ENCODE measurements around the gene RNF26.

Gene RNF26

DNA sequence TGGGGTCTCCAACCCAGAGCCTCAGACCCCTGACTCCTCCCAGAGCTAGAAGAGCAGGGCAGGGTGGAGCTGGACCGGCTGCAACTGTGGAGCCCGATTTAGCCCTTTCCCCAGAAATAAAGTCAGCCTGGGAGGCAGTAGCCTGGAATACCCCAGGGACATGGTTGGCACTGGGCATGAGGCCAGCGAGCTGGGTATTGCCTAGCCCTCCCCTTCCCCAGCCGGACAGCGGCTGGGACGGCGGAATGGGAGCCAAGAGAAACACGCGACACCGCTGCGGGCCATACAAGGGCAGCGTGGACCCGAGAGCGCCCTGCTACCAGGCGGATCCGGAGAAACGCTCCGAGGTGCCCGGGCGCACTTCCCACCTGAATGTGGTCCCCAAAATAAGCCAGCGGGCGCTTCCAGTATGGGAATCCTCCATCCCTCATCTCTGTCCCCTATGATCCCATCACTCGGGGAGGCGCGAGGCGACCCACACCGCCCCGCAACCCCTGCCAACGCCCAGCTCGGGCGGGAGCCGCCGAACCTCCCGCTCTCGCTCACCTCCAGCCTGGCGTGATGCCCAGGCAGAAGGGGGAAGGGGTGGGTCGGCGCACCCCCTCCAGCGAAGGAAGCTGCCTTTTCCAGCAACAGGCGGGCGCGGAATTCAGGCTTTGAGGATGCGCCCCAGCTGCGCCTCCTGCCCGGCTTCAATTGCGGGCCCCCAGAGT is 18.2 kb upstream of the RNF26 start:
- no peak for DNase-seq (ENCODE audit: low read depth in 2 of 2)

DNA sequence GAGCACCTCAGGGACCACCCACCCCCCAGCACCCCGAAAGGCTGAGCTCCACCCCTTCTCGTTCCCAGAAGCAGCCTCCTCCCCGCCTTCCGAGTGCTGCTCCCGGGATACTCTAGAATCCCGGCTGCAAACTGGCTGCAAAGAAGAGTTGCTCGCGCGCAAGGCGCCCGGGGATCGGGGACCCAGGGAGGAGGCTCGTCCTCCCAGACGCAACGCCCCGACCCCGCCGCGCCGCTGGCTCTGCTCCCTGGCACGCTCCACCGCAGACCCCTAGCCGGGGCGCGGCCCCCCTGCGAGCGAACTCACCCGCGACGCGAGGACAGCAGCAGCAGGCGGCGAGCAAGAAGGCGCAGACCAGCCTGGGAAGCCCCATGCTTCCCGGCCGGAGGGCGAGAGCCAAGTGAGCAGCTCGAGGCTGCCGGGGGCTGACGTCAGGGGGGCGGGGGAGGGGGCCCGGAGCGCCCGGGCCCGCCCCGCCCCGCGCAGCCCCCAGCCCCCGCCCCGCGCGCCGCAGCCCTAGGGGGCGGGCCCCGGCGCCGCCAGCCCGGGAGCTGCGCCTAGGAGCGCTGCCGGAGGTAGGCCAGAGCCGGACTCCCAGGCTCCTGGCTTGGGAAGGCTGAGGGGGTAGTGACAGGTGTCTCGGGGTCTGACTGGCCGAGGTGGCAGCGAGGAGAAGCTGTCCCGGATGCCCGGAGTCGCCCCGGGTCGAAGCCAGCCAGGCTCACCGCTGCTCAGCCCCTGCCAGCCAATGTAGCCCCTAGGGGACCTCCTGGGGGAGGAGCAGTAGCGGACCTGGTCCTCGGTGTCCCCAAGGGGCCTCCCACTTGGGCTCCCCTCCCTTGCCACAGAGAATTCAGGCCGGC is 17.4 kb upstream of the RNF26 start, which contains the start of gene MCAM:
Gene MCAM, minus strand, starts transcription at position 402 of the 863 bp plus-strand sequence. Its CDS starts 29 bp downstream, at position 373.
- DNase-seq (ENCODE audit: low read depth in 2 of 2) = no peak

- no peak for DNase-seq (ENCODE audit: low read depth in 2 of 2)
These were observed 16.6 kb upstream of the RNF26 start for GRCh38 chr11:119317592-119318239.

DNA sequence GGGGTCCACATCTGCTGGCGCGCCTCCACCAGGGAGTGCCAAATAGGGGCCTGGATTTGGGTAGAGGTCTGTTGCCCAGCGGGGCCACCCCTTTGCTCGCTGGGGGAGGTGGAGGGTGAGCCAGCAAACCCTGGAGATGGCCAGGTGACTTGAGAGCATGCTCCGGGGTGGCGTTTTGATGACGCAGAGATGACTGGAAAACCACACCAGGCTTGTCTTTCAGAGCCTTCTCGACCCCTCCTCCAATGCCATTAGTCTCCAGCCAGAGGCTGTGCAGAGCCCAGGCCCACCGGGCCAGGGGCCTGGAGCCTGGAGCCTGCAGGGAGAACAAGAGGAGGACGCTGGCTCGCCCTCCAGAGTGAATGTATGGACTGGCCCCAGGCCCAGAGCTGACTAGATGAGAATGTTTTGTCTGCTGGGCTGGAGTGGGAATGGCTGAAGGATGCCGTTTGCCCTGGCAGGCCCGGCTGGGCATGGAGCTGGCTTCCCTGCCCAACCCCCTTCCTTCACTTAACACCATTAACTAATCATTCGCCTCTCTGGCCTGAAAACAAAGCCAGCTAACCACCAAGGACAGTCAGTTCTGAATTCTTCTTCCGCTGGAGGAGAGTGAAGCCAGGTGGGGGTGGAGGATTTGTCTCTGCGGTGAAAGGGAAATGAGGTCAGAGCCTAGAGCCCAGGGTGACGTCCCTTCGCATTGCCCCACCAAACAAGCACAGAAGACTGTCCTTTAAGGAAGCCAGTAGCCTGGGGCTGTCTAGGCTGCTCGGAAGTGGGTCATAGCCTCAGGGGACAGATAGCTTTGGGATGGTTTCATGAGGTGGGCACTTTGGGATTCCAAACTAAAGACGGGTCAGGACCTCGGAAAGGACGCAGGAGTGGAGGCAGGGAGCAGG is 15.8 kb upstream of the RNF26 start:
- no peak for DNase-seq (ENCODE audit: low read depth in 2 of 2)

- DNase-seq (ENCODE audit: low read depth in 2 of 2) = no peak
These were observed 15.1 kb upstream of the RNF26 start for GRCh38 chr11:119319136-119319699.

GRCh38 chr11:119319700-119320239 is 14.6 kb upstream of the RNF26 start:
- no peak for DNase-seq (ENCODE audit: low read depth in 2 of 2)

DNA sequence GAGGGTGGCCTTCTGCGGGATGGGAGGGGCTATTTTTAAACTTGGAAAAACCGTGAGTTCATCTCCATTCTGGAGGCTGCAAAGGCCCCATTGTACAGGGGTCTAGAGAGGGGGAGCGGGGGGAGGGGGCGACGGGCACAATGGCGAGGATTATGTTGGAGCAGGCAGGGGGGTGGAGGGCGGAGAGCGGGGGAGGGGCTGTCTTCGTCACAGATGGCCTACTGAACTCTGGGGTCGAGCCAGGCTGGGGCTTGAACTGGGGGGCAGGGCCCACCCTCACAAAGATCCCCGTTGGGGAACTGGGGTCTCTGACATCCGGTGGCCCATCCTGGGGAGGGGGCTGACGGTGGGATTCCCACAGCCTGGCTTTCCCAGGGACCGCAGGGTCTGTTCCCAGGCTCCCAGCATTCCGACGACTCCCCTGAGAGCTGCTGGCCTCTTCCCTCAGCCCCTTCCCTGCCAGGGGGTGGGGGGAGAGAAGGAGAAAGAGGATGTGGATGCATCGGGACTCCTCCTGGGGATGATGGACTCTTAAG is 14.0 kb upstream of the RNF26 start:
- no peak for DNase-seq (ENCODE audit: low read depth in 2 of 2)

GRCh38 chr11:119320776-119321524 is 13.4 kb upstream of the RNF26 start:
- DNase-seq (ENCODE audit: low read depth in 2 of 2) = no peak

DNA sequence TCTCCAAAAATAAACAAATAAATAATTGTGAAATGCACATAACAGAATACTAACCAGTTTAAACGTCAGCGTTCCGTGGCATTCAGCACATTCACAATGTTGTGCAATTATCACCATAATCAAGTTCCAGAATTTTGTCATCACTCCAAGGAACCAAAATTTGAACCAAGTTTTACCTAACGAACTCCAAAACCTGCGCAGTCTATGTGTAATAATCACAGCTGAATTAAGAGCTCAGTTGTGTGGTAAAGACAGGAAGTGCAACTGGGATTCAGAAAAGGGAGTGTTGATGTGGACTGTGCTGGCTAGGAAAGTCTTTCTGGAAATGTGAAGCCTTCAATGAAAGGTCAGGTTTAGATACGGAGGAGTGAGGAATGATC is 12.0 kb upstream of the RNF26 start:
- no peak for DNase-seq (ENCODE audit: low read depth in 2 of 2)

DNA sequence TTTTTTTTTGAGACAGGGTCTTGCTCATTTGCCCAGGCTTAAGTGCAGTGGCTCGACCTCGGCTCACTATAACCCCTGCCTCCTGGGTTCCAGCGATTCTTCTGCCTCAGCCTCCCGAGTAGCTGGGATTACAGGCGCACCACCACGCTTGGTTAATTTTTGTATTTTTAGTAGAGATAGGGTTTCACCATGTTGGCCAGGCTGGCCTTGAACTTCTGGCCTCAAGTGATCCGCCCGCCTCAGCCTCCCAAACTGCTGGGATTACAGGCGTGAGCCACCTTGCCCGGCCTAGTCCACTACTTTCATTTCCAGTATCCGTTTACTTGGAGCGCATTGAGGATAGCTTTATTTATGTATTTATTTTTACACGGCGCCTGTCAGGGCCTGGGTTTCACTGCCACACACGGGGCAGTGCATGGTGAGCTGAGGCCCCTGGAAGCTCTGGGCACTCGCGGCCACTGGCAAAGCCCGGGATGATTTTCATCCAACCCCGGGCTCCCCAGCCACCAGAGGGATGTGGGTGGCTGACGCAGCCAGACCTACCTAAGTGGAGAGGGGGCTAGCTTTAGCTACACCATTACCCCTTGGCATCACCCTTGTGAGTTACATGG is 11.3 kb upstream of the RNF26 start:
- no peak for DNase-seq (ENCODE audit: low read depth in 2 of 2)

GRCh38 chr11:119323532-119324033 is 10.7 kb upstream of the RNF26 start:
- DNase-seq (ENCODE audit: low read depth in 2 of 2) = peak; percentile 50 to 75

DNA sequence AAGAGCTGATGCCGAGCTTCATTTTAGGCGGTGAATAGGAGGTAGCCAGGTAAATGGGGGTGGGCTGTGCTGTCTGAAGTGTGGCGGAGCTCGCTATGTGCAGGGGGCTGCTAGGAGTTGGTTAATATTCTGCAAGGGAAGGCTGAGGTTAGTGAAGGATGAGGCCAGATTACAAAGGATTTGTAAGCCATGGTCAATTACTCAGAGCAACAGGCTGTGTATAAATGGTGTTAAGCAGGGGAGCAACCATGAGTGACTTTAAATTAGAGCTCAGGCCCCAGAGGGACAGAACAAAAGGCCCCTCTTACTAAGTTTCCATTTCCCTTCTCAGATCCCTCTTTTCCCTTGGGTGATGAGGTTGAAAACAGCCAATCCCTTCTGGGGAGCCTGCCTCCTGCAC is 10.1 kb upstream of the RNF26 start:
- DNase-seq (ENCODE audit: low read depth in 2 of 2) = no peak

GRCh38 chr11:119329320-119329719 is 5.0 kb upstream of the RNF26 start:
- DNase-seq (ENCODE audit: low read depth in 2 of 2) = no peak

DNA sequence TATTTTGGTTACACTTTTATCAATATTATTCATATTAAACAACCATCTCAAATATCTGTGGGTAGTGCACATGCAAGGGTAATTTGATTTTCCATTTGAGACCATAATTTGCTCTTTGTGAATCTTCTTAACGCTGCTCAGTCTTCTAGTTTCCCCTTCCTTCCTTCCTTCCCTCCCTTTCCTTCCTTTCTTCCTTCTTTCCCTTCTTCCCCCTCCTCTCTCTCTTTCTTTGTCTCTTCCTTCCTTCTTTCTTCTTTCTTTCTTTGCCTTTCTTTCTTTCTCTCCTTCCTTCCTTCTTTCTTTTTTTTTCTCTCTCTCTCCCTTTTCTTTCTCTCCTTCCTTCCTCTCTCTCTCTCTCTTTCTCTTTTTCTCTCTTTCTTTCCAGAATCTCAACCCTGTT is 4.1 kb upstream of the RNF26 start:
- no peak for DNase-seq (ENCODE audit: low read depth in 2 of 2)

GRCh38 chr11:119332111-119332765 is 2.1 kb upstream of the RNF26 start:
- DNase-seq (ENCODE audit: low read depth in 2 of 2) = no peak

DNA sequence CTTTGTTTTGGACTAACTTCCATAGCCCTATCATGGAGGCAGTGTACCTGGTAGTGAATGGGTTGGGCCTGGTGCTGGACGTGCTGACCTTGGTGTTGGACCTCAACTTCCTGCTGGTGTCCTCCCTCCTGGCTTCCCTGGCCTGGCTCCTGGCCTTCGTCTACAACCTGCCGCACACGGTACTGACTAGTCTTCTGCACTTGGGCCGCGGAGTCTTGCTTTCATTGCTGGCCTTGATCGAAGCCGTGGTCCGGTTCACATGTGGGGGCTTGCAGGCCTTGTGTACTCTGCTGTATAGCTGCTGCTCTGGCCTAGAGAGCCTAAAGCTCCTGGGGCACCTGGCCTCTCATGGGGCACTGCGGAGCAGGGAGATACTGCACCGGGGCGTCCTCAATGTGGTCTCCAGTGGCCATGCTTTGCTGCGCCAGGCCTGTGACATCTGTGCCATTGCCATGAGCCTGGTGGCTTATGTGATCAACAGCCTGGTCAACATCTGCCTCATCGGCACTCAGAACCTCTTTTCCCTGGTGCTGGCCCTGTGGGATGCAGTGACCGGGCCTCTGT is 846 bp downstream of the RNF26 start:
- no peak for DNase-seq (ENCODE audit: low read depth in 2 of 2)

GRCh38 chr11:119335655-119336543 is 1.6 kb downstream of the RNF26 start:
- DNase-seq (ENCODE audit: low read depth in 2 of 2) = no peak

All from stimulated activated CD8-positive, alpha-beta memory T cell treated with anti-CD3 and anti-CD28 coated beads, Interleukin-7, amount 100 ng/mL, for 1 hour (primary cell).